ENCODE measurements around the gene SIVA1.
"Not testable (repeated sequence)": the region's sequence is repeated elsewhere in the genome, so short reads cannot be mapped to it uniquely, and the experiment has no call there.

Gene SIVA1

GRCh38 chr14:104721505-104722431, 31.2 kb upstream of the SIVA1 start:
- no peak for DNase-seq

GRCh38 chr14:104722938-104723650, 29.9 kb upstream of the SIVA1 start:
- DNase-seq = no peak

- DNase-seq = peak; percentile 57
Observed at GRCh38 chr14:104723651-104724406, 29.1 kb upstream of the SIVA1 start, which contains the start of gene ADSS1. Gene ADSS1, plus strand, starts transcription at chr14:104724229. Its CDS starts 42 bp downstream, at chr14:104724271.

- peak; percentile 16 for DNase-seq
Observed at GRCh38 chr14:104724407-104724980, 28.5 kb upstream of the SIVA1 start.

GRCh38 chr14:104724981-104725771, 27.8 kb upstream of the SIVA1 start:
- DNase-seq = no peak

- DNase-seq = no peak
Observed at GRCh38 chr14:104725772-104726548, 27.0 kb upstream of the SIVA1 start.

GRCh38 chr14:104726600-104727451, 26.1 kb upstream of the SIVA1 start:
- no peak for DNase-seq

- DNase-seq = no peak
Observed at GRCh38 chr14:104728631-104729030, 24.3 kb upstream of the SIVA1 start.

GRCh38 chr14:104729176-104729834, 23.6 kb upstream of the SIVA1 start:
- DNase-seq = not testable (repeated sequence)

- no peak for DNase-seq
Observed at GRCh38 chr14:104729835-104730181, 23.1 kb upstream of the SIVA1 start.

GRCh38 chr14:104730487-104730886, 22.5 kb upstream of the SIVA1 start:
- DNase-seq = no peak

GRCh38 chr14:104731320-104732294, 21.3 kb upstream of the SIVA1 start:
- DNase-seq = no peak

GRCh38 chr14:104732355-104732804, 20.6 kb upstream of the SIVA1 start:
- no peak for DNase-seq

GRCh38 chr14:104732931-104733681, 19.8 kb upstream of the SIVA1 start:
- no peak for DNase-seq

GRCh38 chr14:104734051-104734587, 18.8 kb upstream of the SIVA1 start:
- DNase-seq = no peak

GRCh38 chr14:104734601-104734990, 18.4 kb upstream of the SIVA1 start:
- no peak for DNase-seq
